Smooth muscle cell (in vitro differentiated cells): ENCODE data around the gene MGAT4A. TPM values are rescaled to one million over a fixed set of nuclear protein-coding genes. Genes with fewer than 3 reads are reported as not detected.
"Not testable (repeated sequence)": the region's sequence is repeated elsewhere in the genome, so short reads cannot be mapped to it uniquely, and the experiment has no call there.

ENCODE experiments used
- DNase-seq: peaks from one replicate; lab custom pipeline; 2025; ENCODE audit not compliant: unreplicated experiment; lab: John Stamatoyannopoulos, UW
- H2AFZ ChIP-seq: fragments of 200-600 bp; sonication (generic); 2 replicates; pipeline ENCODE4 v1.6.0; 2016; ENCODE audit warnings: antibody characterized with exemption, low read depth, mild to moderate bottlenecking
- H3F3A ChIP-seq: fragments of 200-600 bp; sonication (generic); 2 replicates; pipeline ENCODE4 v1.6.0; 2017; ENCODE audit warnings: antibody characterized with exemption, low read depth
- H3K27ac ChIP-seq: fragments of 200-600 bp; sonication (generic); 2 replicates; pipeline ENCODE4 v1.5.1; 2016; ENCODE audit warnings: low read depth, mild to moderate bottlenecking
- H3K27me3 ChIP-seq: fragments of 200-600 bp; sonication (generic); 2 replicates; pipeline ENCODE4 v1.6.1; 2016; ENCODE audit warnings: low read depth, mild to moderate bottlenecking
- H3K36me3 ChIP-seq: fragments of 200-600 bp; sonication (generic); 2 replicates; pipeline ENCODE4 v1.5.1; 2016; ENCODE audit warnings: low read depth
- H3K4me1 ChIP-seq: fragments of 200-600 bp; sonication (generic); 2 replicates; pipeline ENCODE4 v1.5.1; 2016; ENCODE audit warnings: low read depth
- H3K4me2 ChIP-seq: fragments of 200-600 bp; sonication (generic); 2 replicates; pipeline ENCODE4 v1.6.0; 2016; ENCODE audit warnings: mild to moderate bottlenecking
- H3K4me3 ChIP-seq: fragments of 200-600 bp; sonication (generic); 2 replicates; pipeline ENCODE4 v1.5.1; 2016; ENCODE audit warnings: mild to moderate bottlenecking
- H3K79me2 ChIP-seq: fragments of 200-600 bp; sonication (generic); 2 replicates; pipeline ENCODE4 v1.6.0; 2016; ENCODE audit warnings: low read depth, mild to moderate bottlenecking
- H3K9ac ChIP-seq: fragments of 200-600 bp; sonication (generic); 2 replicates; pipeline ENCODE4 v1.6.0; 2016; ENCODE audit warnings: low read depth
- H3K9me3 ChIP-seq: fragments of 200-600 bp; sonication (generic); replicated peaks from 2 replicates; pipeline ENCODE4 v1.5.1; 2016; ENCODE audit warnings: low read depth
- H4K20me1 ChIP-seq: fragments of 200-600 bp; sonication (generic); 2 replicates; pipeline ENCODE4 v1.6.0; 2016; ENCODE audit warnings: low read depth
- WGBS: methylation state at CpG from one replicate; pipeline ENCODE4 v1.1.7; 2016; ENCODE audit warnings: low lambda C conversion rate; 5-methylcytosine and 5-hydroxymethylcytosine counted together
- polyA plus RNA-seq: library from polyadenylated mRNA; unstranded; fragments of >200 nt; fragmentation: Nextera tagmentation; extraction: Ambion mirVana; gene quantifications from 2 replicates; pipeline ENCODE4 v1.2.1, GENCODE V29; 2016
- total RNA-seq: library from RNA; depleted of rRNA; stranded (reverse); fragments of >200 nt; gene quantifications from 2 replicates; pipeline ENCODE4 v1.2.3, GENCODE V29; 2014
- TF ChIP-seq, protein P1 (sequence below): fragments of 200-600 bp; sonication (generic); IDR thresholded peaks from 2 replicates; pipeline ENCODE4 v1.5.1; 2017; ENCODE audit warnings: borderline replicate concordance, mild to moderate bottlenecking, antibody characterized with exemption; ENCODE audit not compliant: insufficient read depth, poor library complexity, severe bottlenecking

The MGAT4A gene
- total and polyA plus RNA-seq, 2 experiments from 2014 or later = 1.4 to 8.9 TPM

- TF ChIP-seq, protein P1, sequence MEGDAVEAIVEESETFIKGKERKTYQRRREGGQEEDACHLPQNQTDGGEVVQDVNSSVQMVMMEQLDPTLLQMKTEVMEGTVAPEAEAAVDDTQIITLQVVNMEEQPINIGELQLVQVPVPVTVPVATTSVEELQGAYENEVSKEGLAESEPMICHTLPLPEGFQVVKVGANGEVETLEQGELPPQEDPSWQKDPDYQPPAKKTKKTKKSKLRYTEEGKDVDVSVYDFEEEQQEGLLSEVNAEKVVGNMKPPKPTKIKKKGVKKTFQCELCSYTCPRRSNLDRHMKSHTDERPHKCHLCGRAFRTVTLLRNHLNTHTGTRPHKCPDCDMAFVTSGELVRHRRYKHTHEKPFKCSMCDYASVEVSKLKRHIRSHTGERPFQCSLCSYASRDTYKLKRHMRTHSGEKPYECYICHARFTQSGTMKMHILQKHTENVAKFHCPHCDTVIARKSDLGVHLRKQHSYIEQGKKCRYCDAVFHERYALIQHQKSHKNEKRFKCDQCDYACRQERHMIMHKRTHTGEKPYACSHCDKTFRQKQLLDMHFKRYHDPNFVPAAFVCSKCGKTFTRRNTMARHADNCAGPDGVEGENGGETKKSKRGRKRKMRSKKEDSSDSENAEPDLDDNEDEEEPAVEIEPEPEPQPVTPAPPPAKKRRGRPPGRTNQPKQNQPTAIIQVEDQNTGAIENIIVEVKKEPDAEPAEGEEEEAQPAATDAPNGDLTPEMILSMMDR = no peak
- Histone ChIP-seq H3K4me3 (no peak overlapping the region), H3K9me3 (no peaks in the 10 kb centered on the region), H3K4me1 (peaks cover 10% of the 10 kb centered on the region), H3K4me2 (no peak overlapping the region), H3F3A (peaks cover 4% of the 10 kb centered on the region), H3K27me3 (no peaks in the 10 kb centered on the region), H3K27ac (no peak overlapping the region), H3K79me2 (peaks cover 33% of the 10 kb centered on the region), H3K36me3 (peaks cover 11% of the 10 kb centered on the region), H2AFZ (no peak overlapping the region), H4K20me1 (peaks cover 11% of the 10 kb centered on the region), H3K9ac (no peak overlapping the region)
- no peak for DNase-seq
- 90% methylated on average over 2 of the region's 2 CpGs for WGBS
Observed at GRCh38 chr2:98604547-98604946, 126.4 kb downstream of the MGAT4A start.

DNA sequence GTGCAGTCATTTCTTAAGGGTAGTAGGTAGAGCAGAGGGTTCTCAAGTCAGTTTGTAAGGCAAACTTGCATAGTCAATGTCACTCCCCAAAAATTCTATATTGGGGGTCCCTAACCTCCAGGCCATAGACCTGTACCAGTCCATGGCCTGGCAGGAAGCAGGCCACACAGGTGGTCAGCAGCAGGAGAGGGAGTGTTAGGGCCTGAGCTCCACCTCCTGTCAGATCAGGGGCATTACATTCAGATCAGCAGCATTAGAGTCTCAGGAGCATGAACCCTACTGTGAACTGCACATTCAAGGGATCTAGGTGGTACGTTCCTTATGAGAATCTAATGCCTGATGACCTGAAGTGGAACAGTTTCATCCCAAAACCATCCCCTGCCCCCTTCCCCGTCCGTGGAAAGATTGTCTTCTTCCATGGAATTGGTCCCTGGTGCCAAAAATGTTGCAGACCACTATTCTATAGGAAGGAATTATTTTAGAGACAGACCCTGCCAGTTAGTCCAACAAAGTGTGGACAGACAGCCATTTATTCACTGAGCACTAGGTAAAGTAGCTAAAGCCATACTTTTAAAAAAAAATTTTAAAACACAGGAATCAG, 129.3 kb downstream of the MGAT4A start:
- H3K4me2 ChIP-seq = no peak overlapping the region
- no peak overlapping the region for H3K4me3 ChIP-seq
- TF ChIP-seq, protein P1 = peak; percentile 42
- no peak for DNase-seq
- H2AFZ ChIP-seq = no peak overlapping the region
- no peaks in the 10 kb centered on the region for H3K27me3 ChIP-seq
- 72% methylated on average over 3 of the region's 3 CpGs for WGBS
- peaks cover 4% of the 10 kb centered on the region for H3F3A ChIP-seq
- H3K79me2 ChIP-seq = peaks cover 12% of the 10 kb centered on the region
- H3K4me1 ChIP-seq = no peaks in the 10 kb centered on the region
- no peaks in the 10 kb centered on the region for H3K9me3 ChIP-seq
- H3K9ac ChIP-seq = no peak overlapping the region
- peaks cover 11% of the 10 kb centered on the region for H4K20me1 ChIP-seq
- peaks cover 13% of the 10 kb centered on the region for H3K36me3 ChIP-seq
- no peak overlapping the region for H3K27ac ChIP-seq

DNA sequence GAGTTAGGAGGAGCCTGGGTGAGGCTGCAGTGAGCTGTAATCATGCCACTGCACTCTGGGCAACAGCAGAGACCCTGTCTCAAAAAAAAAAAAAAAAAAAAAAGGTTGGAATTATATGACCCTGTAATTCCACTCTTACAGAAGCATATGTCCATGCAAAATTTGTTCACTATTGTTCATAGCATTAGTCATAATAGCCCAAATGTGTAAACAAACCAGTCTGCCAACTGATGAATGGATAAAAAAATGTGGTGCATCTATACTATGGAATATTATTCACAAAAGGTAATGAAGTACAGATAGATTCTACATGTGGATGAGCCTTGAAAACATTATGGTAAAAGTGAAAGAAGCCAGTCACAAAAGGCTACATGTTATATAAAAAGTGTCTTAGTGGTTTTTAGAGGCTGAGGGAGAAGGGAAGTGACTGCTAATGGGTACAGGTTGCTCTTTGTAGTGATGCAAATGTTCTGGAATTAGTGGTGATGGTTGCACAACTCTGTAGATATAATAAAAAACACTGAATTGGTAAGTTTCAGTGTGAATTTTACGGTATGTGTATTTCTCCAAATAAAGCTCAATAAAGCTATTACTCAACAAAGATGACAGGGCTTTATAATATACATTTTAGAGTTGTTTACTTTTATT, 132.0 kb downstream of the MGAT4A start:
- TF ChIP-seq, protein P1 = no peak
- 100% methylated on average over 1 of the region's 1 CpG for WGBS
- Histone ChIP-seq H3K27ac (no peak overlapping the region), H2AFZ (no peak overlapping the region), H3K4me2 (no peak overlapping the region), H3K4me3 (no peak overlapping the region), H3F3A (peaks cover 4% of the 10 kb centered on the region), H3K9ac (no peak overlapping the region), H3K79me2 (no peaks in the 10 kb centered on the region), H4K20me1 (peaks cover 8% of the 10 kb centered on the region), H3K4me1 (no peaks in the 10 kb centered on the region), H3K27me3 (no peaks in the 10 kb centered on the region), H3K9me3 (no peaks in the 10 kb centered on the region), H3K36me3 (peaks cover 13% of the 10 kb centered on the region)
- DNase-seq = no peak

DNA sequence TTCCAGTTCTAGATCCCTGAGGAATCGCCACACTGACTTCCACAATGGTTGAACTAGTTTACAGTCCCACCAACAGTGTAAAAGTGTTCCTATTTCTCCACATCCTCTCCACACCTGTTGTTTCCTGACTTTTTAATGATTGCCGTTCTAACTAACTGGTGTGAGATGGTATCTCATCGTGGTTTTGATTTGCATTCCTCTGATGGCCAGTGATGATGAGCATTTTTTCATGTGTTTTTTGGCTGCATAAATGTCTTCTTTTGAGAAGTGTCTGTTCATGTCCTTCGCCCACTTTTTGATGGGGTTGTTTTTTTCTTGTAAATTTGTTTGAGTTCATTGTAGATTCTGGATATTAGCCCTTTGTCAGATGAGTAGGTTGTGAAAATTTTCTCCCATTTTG, 136.3 kb downstream of the MGAT4A start:
- over 99% methylated on average over 4 of the region's 4 CpGs for WGBS
- H3K4me3 ChIP-seq = not testable (repeated sequence)

More for the DNA sequence above, 136.3 kb downstream of the MGAT4A start:
- not testable (repeated sequence) for H4K20me1 ChIP-seq, H3K4me2 ChIP-seq, H3K9ac ChIP-seq, H3K27me3 ChIP-seq, H3K9me3 ChIP-seq, DNase-seq, H3K27ac ChIP-seq, H2AFZ ChIP-seq, H3K79me2 ChIP-seq, H3K4me1 ChIP-seq, H3K36me3 ChIP-seq, H3F3A ChIP-seq
